Measurements from ENCODE around the gene VENTX.

VENTX gene

GRCh38 chr10:133285217-133285616 is 47.6 kb downstream of the VENTX start:
- no peak for TF ChIP-seq MAX (IDR thresholded peaks at IDR 0.05)
- no peak for TF ChIP-seq TAF1 (IDR thresholded peaks at IDR 0.05; ENCODE audit: low read depth)
- no peak for TF ChIP-seq TCF12 (IDR thresholded peaks at IDR 0.05; ENCODE audit: low read depth)
- TF ChIP-seq ZBTB7A (IDR thresholded peaks at IDR 0.05; ENCODE audit: low read depth), result no peak

GRCh38 chr10:133286366-133286765 is 48.7 kb downstream of the VENTX start:
- TF ChIP-seq RAD21 (IDR thresholded peaks at IDR 0.05; ENCODE audit: low read depth), result no peak
- no peak for TF ChIP-seq EP300 (IDR thresholded peaks at IDR 0.05; ENCODE audit: borderline replicate concordance)
- TF ChIP-seq CEBPB (IDR thresholded peaks at IDR 0.05), result no peak
- TF ChIP-seq TEAD4 (IDR thresholded peaks at IDR 0.05), result no peak

- TF ChIP-seq MAX (IDR thresholded peaks at IDR 0.05), result no peak
- TF ChIP-seq EGR1 (IDR thresholded peaks at IDR 0.05), result no peak
- no peak for TF ChIP-seq TEAD4 (IDR thresholded peaks at IDR 0.05)
- TF ChIP-seq TCF12 (IDR thresholded peaks at IDR 0.05; ENCODE audit: low read depth), result no peak
- TF ChIP-seq FOXM1 (IDR thresholded peaks at IDR 0.05; ENCODE audit: borderline replicate concordance, low read depth), result no peak
- TF ChIP-seq EP300 (IDR thresholded peaks at IDR 0.05; ENCODE audit: borderline replicate concordance), result no peak
- TF ChIP-seq NFIC (IDR thresholded peaks at IDR 0.05), result no peak
- no peak for TF ChIP-seq YY1 (IDR thresholded peaks at IDR 0.05; ENCODE audit: low read depth)
- TF ChIP-seq RAD21 (IDR thresholded peaks at IDR 0.05; ENCODE audit: low read depth), result no peak
- no peak for TF ChIP-seq USF1 (IDR thresholded peaks at IDR 0.05)
- TF ChIP-seq ZBTB7A (IDR thresholded peaks at IDR 0.05; ENCODE audit: low read depth), result no peak
- no peak for TF ChIP-seq CREB1 (IDR thresholded peaks at IDR 0.05; ENCODE audit: low read depth)
- no peak for TF ChIP-seq CEBPB (IDR thresholded peaks at IDR 0.05)
- TF ChIP-seq TAF1 (IDR thresholded peaks at IDR 0.05; ENCODE audit: low read depth), result no peak
- no peak for TF ChIP-seq REST (IDR thresholded peaks at IDR 0.05; ENCODE audit: low read depth)
Measured at GRCh38 chr10:133287832-133288500, 50.3 kb downstream of the VENTX start.

- TF ChIP-seq MAX (IDR thresholded peaks at IDR 0.05), result no peak
Measured at GRCh38 chr10:133289761-133290160, 52.1 kb downstream of the VENTX start.

Measured in Ishikawa (cell line).